NCI-H2171 treated with DMSO at 0.1 percent for 48 hours (cell line): ENCODE measurements around the gene ZFHX3.

Experiments used
- DNase-seq: peaks from one replicate; lab custom pipeline; 2025; lab: John Stamatoyannopoulos, UW

The ZFHX3 gene

DNA sequence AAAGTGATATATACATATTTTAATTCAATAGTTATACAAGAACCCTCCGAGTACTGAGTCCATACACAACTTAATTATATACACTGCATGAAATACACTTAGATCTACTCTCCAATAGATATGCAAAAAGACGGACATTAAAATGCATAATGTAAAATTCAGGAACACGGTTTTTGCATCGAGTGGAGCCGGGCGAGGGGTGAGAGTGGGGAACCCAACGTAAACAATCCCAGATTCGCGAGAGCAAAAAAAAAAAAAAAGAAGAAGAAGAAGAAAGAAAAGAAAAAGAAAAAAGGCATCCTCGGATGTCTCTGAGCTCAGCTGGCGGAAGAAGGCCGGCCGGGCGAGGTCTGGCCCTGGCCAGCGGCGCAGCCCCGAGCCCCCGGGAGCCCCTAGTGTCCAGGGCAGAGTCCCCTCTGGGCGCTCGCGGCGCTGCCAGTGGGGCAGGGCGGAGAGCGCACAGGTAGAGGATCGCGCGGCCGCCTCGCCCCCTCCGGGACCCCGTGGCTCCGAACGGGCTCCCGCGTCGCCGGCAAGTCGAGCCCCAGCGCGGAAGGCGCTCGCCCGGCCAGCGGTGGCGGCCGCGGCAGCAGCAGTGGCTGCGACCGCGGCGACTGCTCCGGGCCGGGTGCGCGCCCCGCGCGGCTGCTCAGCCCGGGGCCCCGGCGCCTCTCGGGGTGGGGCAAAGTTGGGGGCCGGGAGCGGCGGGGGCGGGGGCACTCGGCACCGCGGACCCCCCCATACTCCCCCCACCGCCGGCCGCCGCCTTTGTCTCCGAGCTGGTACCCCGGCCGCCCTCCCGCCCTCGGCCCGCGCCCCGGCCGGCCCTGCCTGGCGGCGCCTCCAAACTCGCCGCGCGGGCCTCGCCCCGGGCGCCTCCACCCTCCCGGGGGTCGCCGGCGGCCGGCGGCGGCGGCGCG lies 9.6 kb upstream of the ZFHX3 start:
- no peak for DNase-seq

- no peak for DNase-seq
Measured at GRCh38 chr16:73056921-73057290, 9.0 kb upstream of the ZFHX3 start.

DNA sequence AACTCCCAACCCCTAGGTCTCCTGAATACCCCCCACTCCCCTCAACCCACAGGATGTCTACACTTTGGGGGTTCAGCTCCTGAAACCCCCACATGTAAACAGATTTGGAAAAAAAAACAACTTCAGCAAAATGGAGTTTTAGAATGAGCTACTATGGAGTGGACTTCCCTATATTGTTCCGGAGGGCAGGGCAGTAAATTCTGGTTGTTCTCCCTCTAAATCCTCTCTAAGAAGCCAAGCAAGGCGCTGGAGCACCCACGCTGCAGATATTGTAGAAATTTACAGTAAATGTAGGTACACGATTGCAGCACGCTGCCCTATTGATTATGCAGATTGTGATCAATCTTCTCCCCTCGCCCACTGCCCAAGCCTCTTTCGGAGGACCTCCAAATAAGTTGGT lies 8.5 kb upstream of the ZFHX3 start:
- no peak for DNase-seq

GRCh38 chr16:73054813-73055482 lies 7.0 kb upstream of the ZFHX3 start:
- DNase-seq: no peak

DNA sequence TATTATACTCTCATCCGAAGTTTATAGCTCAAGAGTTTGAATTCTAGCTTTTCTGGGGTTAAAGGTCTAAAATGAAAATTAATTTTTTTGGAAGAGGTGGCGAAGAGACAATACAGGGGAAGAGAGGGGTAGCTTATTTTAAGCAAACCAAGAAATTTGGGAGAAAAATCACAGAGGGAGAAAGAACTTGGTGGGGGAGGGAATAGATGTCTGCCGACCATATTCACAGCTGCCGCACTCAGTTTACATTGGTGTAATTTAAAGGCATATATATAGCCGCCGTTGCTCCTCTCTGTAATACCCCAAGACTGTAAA lies 6.5 kb upstream of the ZFHX3 start:
- DNase-seq: no peak

GRCh38 chr16:73054125-73054484 lies 6.2 kb upstream of the ZFHX3 start:
- DNase-seq: no peak

DNA sequence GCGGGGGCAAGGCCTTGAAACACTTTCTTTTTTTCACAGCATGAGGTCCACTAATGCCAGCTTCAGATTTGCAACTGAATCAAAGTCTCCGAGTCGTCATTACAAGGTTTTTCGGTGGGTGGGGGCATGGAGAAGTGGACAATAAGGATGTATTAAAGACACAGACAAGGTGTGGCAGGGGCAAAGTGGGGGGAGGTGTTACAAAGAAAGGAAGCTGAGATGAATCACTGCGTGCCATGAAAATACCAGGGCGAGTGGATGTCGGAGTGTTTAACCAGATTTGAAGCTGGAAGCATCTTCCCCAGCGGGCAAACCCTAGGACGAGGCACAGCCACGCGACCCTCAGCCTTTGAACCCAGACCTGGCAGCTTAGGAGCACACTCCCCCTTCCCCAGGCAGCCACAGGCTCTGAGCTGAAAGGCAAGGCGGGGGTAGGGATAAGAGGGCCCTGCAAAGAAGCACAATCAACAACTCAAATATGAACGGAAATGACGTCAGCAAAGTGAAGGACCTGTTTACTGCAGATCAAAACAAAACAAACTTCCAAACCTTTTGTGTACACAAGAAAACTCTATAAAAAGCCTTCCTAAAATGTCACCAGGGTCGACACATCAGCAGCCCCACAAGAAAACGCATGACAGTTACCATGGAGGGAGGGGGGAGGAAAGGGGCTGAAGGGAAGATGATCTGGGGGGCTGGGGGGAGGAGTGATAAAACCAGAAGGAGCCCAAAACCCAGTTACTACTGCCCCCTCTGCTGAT lies 5.6 kb upstream of the ZFHX3 start:
- DNase-seq: no peak

DNA sequence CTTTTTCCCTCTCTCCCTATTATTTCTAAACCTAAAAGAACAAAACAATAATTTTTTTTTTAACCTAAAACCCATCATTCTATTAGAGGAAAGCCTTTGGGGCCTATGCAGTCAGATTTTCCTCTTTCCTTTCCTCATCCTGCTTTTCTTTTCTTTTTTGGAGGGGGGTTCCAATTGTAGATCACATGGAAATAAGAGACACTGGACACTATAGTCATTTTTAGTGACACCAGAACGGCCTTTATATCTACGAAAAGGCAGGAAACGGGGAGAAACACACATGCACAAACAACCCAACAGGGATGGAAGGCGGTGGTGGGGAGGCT lies 5.1 kb upstream of the ZFHX3 start:
- DNase-seq: no peak

DNA sequence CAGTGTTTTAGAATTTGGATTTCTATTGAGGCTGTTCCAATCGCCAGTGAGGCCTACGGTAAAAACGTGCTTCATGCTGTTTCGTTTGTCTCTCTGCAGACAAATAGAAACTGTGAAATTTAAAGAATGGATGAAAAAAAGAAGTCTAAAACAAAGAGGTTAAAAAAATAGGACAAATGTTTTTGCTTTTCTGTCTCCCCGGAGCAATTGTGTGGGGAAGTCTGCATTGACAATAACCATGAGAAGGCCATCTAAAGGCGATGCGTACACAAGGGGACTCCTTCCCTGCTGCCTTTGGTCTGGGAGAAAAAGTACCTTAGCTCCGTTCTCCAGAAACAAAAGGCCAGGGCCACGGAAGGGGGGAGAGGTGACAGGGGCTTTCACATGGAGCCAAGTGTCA lies 4.6 kb upstream of the ZFHX3 start:
- DNase-seq: no peak

DNA sequence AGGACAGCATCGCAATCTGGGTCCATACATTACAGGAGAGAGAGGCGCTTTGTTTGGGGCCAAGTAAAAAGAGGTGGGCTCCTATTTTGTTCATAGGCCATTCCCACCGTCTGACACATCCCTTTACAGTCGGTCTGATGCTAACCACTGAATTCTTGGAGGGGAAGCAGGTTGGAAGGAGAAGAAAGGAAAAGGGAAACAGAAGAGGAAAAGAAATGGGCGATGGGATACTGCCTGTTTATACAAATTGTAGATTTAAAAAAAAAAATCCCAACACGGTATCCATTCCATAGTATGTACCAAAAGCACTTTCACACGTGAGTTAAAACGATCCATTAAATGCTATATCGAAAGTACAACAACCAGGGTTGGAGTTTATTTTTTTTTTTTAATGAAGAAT lies 4.0 kb upstream of the ZFHX3 start:
- DNase-seq: no peak

- DNase-seq: no peak
Measured at GRCh38 chr16:73051226-73051625, 3.3 kb upstream of the ZFHX3 start.

DNA sequence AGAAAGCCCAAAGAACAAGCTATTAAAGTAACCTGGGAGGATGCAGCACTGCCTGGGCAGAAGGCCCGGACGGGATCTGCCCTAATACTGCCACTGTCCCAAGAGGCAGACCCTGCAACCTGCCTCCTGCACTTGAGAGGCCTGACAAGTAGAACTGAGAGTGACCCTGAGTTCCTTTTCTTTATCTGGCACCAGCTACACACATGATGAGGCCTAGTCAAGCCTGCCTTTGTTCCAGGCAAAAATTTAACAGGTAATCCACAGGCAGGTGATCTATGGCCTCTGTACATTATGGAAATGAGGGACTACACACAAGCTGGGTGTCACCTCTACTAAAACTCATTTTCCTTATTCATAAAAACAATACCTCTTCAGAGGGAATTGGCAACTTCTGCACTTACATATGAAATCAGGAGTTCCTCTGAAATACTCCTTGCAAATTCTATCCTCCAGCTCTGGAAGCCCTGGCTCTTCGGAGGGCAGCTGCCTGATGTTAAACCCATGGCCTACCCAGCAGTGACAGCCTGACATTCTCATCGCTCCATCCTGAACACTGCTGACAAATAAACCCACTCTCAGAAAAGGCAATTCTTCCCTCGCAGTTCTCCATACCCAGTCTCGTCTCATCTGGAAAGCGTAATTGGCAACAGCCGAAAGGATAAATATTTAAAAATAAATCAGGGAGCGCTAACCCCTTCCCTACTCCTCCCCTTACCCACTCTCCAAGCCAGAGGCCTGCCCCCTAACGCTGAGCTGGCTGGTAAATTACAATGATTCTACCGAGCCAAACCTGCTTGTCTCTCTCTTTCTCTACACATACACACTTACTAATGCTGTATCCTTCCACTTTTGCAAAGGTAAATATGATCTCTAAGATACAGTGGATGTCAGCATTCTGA lies 2.5 kb upstream of the ZFHX3 start:
- DNase-seq: no peak

DNA sequence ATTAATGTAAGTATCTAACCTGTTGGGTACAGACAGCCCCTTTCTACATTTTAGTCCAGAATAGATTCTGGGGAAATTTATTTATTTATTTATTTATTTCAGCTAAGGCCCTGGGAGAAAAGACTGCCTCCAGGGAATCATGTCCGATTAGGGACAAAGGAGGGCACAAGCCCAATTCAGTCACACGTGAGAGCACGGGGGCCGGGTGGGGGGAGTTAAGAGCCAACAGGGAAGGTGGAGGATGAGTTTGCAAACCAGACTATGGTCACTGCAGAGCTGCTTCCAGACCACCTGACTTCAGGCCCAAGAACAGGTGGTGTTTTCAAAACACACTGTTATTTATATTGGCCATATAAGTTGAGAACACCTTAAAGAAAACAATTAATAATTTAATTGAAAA lies 1.6 kb upstream of the ZFHX3 start:
- no peak for DNase-seq

GRCh38 chr16:73049091-73049490 lies 1.2 kb upstream of the ZFHX3 start:
- no peak for DNase-seq

- DNase-seq: no peak
Measured at GRCh38 chr16:73048292-73049080, 558 bp upstream of the ZFHX3 start.

- DNase-seq: no peak
Measured at GRCh38 chr16:73047221-73047535, 750 bp downstream of the ZFHX3 start.

DNA sequence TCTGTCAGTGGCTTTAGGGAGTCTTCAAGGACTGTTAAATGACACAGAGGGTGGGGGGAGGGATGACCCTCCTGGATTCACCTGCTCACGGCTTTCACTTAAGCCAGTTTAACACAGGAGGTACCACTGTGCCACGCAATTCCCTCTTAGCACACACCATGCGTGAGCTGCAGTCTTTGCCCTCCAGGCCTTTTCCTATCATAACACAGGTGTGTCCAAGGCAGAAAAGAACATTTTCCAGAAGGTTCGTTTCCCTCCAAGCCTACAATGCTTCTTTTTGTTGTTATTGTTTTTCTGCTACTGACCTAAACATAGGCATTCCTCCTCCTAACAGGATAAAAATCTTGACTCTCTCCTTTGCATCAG lies 1.1 kb downstream of the ZFHX3 start:
- DNase-seq: no peak

DNA sequence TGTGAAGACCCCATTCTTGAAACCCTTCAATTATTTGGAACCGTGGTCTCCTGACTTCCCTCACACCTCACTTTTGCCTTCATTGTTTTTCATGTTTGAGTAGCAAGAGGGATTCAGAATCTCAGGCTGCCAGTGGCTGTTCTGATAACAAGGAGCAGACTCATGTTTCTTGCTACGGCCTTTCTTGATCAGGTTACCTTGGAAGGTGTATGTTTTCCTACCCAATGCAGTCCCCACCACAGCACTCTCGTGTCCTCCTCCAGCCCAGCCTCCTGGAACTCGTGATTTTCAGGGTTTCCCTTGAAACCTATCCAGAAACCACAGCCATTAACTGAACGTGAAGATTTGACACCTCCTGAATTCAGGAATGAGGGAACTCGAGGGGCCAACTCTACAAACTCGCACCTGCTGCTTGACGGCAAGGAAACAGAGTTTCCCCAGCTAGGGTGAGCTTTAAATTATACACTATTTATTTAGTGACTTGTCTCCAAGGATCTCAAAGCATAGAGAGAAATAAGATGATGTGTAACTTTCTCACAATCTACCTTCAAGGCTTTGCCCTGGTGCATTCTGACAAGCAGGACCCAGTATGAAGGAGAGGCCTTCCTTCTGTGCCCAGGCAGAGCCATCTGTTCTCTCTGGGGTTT lies 1.6 kb downstream of the ZFHX3 start:
- DNase-seq: peak; percentile 43

DNA sequence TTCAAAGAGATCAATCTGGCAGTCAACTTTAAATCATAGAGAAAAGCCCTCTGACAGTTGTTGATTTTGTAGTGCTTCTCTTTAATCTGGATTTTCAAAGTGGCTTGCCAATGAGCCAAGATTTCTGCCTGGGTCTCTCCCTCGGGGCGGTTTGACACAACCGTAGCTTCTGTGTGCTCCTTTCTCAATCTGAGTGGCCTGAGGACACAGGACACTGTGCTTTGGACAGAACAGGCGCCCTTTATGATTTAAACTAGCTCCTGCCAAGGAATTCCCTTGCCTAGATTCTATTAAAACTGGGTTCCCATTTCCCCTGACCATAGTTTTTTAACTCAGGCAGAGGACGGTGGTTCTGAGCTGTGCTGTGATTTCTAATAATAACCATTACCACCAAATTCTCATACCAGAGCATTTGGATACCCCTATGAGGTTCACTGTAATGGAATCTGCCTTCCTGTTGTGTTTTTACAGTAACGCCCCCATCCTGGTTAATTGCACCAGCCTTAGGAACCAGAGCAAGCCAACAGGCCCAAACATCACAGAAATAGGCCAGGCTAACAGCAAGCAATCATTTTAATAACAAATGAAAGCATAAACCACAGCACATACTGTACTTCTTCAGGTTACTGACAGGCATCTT lies 4.0 kb downstream of the ZFHX3 start:
- DNase-seq: no peak

DNA sequence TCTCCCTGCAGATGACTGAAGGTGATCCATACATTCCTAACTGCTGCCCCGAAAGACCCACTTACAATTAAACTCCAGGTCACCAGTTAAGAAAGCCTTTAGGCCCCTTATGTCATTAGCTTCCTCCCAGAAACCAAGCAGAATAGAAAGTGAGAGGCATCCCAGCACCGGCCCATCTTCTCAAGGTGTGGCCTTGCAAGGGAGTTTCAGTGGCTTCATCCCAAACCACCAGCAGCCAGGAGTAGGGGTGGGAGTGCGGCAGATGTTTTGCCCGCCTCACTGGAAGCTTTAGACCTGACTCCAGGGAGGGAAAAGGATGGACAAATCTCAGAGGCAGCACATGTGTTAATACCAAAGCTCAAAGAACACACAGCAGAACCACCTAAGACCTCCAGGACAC lies 5.1 kb downstream of the ZFHX3 start:
- DNase-seq: no peak

DNA sequence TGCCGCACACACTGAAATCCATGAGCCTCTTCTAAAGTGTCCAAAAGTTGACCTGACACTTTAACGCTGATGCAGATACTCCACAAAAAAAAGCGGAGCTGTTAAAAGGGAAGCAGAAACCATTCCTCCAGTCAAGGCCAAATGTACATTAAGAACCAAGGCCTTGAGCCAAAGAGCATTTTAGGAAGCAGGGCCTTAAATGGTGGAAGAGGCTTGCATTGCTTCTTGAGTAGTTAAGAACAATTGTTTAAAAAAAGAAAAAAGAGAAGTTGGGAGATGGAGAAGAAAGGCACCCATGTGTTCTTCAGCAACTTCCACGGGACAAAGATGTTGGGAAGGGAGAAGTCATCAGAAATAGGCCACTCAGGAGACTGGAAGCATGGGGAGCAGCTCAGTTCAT lies 6.3 kb downstream of the ZFHX3 start:
- DNase-seq: no peak
